Measurements from ENCODE around the gene POLR2J.

The POLR2J gene

DNA sequence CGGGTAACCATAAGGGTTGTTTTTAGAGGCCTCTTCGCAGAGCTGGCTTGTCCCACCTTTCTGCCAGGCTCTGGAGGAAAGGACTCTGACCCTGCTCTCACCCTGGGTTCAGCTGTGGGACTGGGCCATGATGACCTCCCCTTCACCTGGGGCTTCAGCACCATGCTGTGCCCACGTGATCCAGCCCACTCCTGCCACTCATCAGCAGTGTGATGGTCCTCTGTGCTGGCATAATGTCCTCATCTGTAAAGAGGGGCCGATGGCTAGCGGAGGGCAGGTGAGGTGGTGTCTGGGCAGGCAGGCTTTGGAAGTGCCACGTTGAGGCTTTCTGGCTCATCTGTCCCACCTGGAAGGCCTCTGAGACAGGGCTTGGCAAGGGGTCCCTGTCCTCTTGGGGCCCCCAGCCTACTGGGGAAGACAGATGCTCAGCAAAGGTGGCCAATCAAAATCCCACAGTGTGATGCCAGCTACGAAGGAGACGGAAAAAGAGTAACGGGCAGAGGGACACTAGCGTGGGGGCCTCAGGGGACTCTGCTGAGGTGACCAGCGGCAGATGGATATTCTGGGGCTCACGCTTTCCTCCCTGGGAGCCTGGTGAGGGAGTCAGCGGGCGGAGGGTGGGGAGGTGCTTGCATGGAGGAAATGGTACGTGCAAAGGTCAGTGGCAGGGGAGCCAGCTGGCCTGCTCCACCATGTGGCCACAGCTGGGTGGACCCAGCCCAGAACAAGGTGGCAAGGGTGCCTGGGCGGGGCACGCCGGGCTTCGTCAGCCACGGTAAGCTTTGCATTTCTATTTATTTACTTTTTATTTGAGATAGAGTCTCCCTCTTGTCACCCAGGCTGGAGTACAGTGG lies 8.5 kb downstream of the POLR2J start:
- H2BK12ac ChIP-seq (ENCODE audit: low read length in 2 of 2), result no peak overlapping the region
- H2BK120ac ChIP-seq (ENCODE audit: low read depth, low read length), result no peak overlapping the region
- no peak overlapping the region for H3K14ac ChIP-seq (ENCODE audit: low read length in 2 of 2)
- no peak overlapping the region for H2AFZ ChIP-seq (ENCODE audit: low read depth, low read length)
- H3K4ac ChIP-seq (ENCODE audit: low read depth in 1 of 2, low read length in 2 of 2), result no peak overlapping the region
- no peak overlapping the region for H3K4me3 ChIP-seq (ENCODE audit: insufficient read depth in 1 of 2, low read depth in 1 of 2, low read length in 2 of 2)
- no peak overlapping the region for H3K23ac ChIP-seq (ENCODE audit: low read length in 2 of 2)
- no peaks in the 10 kb centered on the region for H3K9me3 ChIP-seq (ENCODE audit: control insufficient read depth, low read length)
- no peak overlapping the region for H4K91ac ChIP-seq (ENCODE audit: low read length)
- peaks cover 30% of the 10 kb centered on the region for H3K4me1 ChIP-seq (ENCODE audit: control insufficient read depth, insufficient read depth, low read depth, low read length)
- DNase-seq, result no peak
- H2BK15ac ChIP-seq (ENCODE audit: low read depth, poor library complexity, severe bottlenecking), result no peak overlapping the region
- H4K8ac ChIP-seq (ENCODE audit: low read length), result no peak overlapping the region
- peaks cover 28% of the 10 kb centered on the region for H3K79me1 ChIP-seq (replicated peaks; ENCODE audit: low read length, poor library complexity, severe bottlenecking)
- H3K27ac ChIP-seq (ENCODE audit: low read length, poor library complexity, severe bottlenecking), result no peak overlapping the region
- no peak overlapping the region for H3K9ac ChIP-seq (ENCODE audit: low read length)
- no peak overlapping the region for H3K4me2 ChIP-seq (ENCODE audit: low read length, poor library complexity, severe bottlenecking)
- peaks cover 28 to 67% of the 10 kb centered on the region in 2 experiments for H3K36me3 ChIP-seq (ENCODE audit: control insufficient read depth in 1 of 2, insufficient read depth in 2 of 2, low read depth in 1 of 2, low read length in 2 of 2)
- H3K27me3 ChIP-seq (ENCODE audit: control insufficient read depth in 1 of 2, insufficient read depth in 1 of 2, low read length in 2 of 2), result no peaks in the 10 kb centered on the region
- H3K18ac ChIP-seq (ENCODE audit: low read depth in 1 of 2, low read length in 2 of 2), result no peak overlapping the region
- H2AK5ac ChIP-seq (ENCODE audit: low read length, severe bottlenecking), result no peak overlapping the region
- H2BK5ac ChIP-seq (ENCODE audit: low read depth, low read length, poor library complexity, severe bottlenecking), result no peak overlapping the region
- WGBS, result 89% methylated on average over 17 of the region's 20 CpGs

DNA sequence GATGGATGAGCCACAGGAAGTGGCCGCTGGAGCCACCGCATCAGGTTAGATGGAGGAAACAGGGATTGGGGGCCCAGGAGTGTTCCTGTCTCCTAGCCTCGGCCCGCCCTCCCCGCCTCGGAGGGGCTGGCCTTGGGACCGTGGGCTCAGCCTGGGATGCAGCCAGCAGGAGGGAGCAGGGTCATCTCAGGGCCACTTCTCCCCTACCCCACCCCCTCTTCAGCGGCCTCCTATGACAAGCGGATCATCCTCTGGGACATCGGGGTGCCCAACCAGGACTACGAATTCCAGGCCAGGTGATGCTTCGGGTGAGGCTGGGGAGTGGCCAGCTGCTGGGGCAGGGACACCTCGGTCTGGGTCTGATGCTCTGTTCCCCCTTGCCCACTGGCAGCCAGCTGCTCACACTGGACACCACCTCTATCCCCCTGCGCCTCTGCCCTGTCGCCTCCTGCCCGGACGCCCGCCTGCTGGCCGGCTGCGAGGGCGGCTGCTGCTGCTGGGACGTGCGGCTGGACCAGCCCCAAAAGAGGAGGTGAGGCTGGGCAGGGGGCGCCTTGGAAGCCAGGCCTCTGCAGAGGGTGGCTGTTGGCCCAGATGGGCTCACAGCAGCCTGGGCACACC lies 9.3 kb downstream of the POLR2J start:
- Histone ChIP-seq H3K79me1 (replicated peaks; ENCODE audit: low read length, poor library complexity, severe bottlenecking) (peaks cover 33% of the 10 kb centered on the region), H2AFZ (ENCODE audit: low read depth, low read length) (no peak overlapping the region), H2BK12ac (ENCODE audit: low read length in 2 of 2) (no peak overlapping the region), H3K4me2 (ENCODE audit: low read length, poor library complexity, severe bottlenecking) (no peak overlapping the region), H2BK5ac (ENCODE audit: low read depth, low read length, poor library complexity, severe bottlenecking) (no peak overlapping the region), H3K4ac (ENCODE audit: low read depth in 1 of 2, low read length in 2 of 2) (no peak overlapping the region), H3K23ac (ENCODE audit: low read length in 2 of 2) (no peak overlapping the region), H3K27me3 (ENCODE audit: control insufficient read depth in 1 of 2, insufficient read depth in 1 of 2, low read length in 2 of 2) (no peaks in the 10 kb centered on the region), H2BK15ac (ENCODE audit: low read depth, poor library complexity, severe bottlenecking) (no peak overlapping the region), H3K14ac (ENCODE audit: low read length in 2 of 2) (no peak overlapping the region), H4K8ac (ENCODE audit: low read length) (no peak overlapping the region), H3K9me3 (ENCODE audit: control insufficient read depth, low read length) (no peaks in the 10 kb centered on the region), H3K27ac (ENCODE audit: low read length, poor library complexity, severe bottlenecking) (no peak overlapping the region), H2AK5ac (ENCODE audit: low read length, severe bottlenecking) (no peak overlapping the region), H3K9ac (ENCODE audit: low read length) (no peak overlapping the region), H3K4me1 (ENCODE audit: control insufficient read depth, insufficient read depth, low read depth, low read length) (peaks cover 30% of the 10 kb centered on the region), H3K18ac (ENCODE audit: low read depth in 1 of 2, low read length in 2 of 2) (no peak overlapping the region), H3K36me3 (ENCODE audit: control insufficient read depth in 1 of 2, insufficient read depth in 2 of 2, low read depth in 1 of 2, low read length in 2 of 2) (peaks cover 28 to 67% of the 10 kb centered on the region in 2 experiments), H3K4me3 (ENCODE audit: insufficient read depth in 1 of 2, low read depth in 1 of 2, low read length in 2 of 2) (no peak overlapping the region), H4K91ac (ENCODE audit: low read length) (no peak overlapping the region), H2BK120ac (ENCODE audit: low read depth, low read length) (no peak overlapping the region)
- DNase-seq, result no peak
- 96% methylated on average over 24 of the region's 24 CpGs for WGBS

DNA sequence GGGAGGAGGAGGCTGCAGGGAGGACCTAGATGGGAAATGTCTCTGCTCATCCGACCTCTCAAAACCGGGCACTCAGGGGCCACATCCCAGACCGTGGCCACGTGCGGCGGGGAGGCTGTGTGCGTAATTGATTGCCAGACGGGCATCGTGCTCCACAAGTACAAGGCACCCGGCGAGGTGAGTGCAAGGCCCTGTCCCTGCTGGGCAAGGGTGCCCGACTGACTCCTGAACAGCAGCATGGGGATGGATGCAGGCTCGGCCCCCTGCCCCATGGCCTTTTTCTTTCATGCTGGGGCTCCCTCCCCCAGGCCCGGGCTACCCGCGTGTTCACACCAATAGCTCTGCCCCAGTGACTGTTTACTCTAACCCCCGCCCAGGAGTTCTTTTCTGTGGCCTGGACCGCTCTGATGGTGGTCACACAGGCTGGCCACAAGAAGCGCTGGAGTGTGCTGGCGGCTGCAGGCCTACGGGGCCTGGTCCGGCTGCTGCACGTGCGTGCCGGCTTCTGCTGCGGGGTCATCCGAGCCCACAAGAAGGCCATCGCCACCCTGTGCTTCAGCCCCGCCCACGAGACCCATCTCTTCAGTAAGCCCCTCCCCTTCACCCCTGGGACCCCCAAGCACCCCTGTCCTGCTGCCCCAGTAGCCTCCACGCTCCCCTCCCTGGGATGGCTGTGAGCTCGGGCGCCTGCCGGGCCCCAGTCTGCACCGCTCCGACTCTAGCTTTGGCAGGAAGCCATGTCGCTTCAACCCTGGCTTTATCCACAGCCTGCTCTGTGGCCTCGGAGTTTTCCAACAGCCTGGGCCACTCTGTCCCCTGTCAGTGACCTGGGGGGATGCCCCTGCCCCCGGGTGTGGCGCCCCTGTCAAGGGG lies 10.0 kb downstream of the POLR2J start:
- 92% methylated on average over 40 of the region's 40 CpGs for WGBS
- no peak overlapping the region for H3K23ac ChIP-seq (ENCODE audit: low read length in 2 of 2)
- H2BK5ac ChIP-seq (ENCODE audit: low read depth, low read length, poor library complexity, severe bottlenecking), result no peak overlapping the region
- no peak overlapping the region for H3K4me2 ChIP-seq (ENCODE audit: low read length, poor library complexity, severe bottlenecking)
- H3K27ac ChIP-seq (ENCODE audit: low read length, poor library complexity, severe bottlenecking), result no peak overlapping the region
- no peak overlapping the region for H3K14ac ChIP-seq (ENCODE audit: low read length in 2 of 2)
- H2AFZ ChIP-seq (ENCODE audit: low read depth, low read length), result no peak overlapping the region
- no peak overlapping the region for H3K4ac ChIP-seq (ENCODE audit: low read depth in 1 of 2, low read length in 2 of 2)
- peaks cover 40% of the 10 kb centered on the region for H3K79me1 ChIP-seq (replicated peaks; ENCODE audit: low read length, poor library complexity, severe bottlenecking)
- no peak overlapping the region for H3K9ac ChIP-seq (ENCODE audit: low read length)
- H2BK120ac ChIP-seq (ENCODE audit: low read depth, low read length), result no peak overlapping the region
- H3K9me3 ChIP-seq (ENCODE audit: control insufficient read depth, low read length), result no peaks in the 10 kb centered on the region
- H2BK15ac ChIP-seq (ENCODE audit: low read depth, poor library complexity, severe bottlenecking), result no peak overlapping the region
- H3K4me3 ChIP-seq (ENCODE audit: insufficient read depth in 1 of 2, low read depth in 1 of 2, low read length in 2 of 2), result no peak overlapping the region
- no peaks in the 10 kb centered on the region for H3K27me3 ChIP-seq (ENCODE audit: control insufficient read depth in 1 of 2, insufficient read depth in 1 of 2, low read length in 2 of 2)
- H4K91ac ChIP-seq (ENCODE audit: low read length), result no peak overlapping the region
- H4K8ac ChIP-seq (ENCODE audit: low read length), result no peak overlapping the region
- no peak overlapping the region for H2AK5ac ChIP-seq (ENCODE audit: low read length, severe bottlenecking)
- no peak overlapping the region for H3K18ac ChIP-seq (ENCODE audit: low read depth in 1 of 2, low read length in 2 of 2)
- peaks cover 27 to 65% of the 10 kb centered on the region in 2 experiments for H3K36me3 ChIP-seq (ENCODE audit: control insufficient read depth in 1 of 2, insufficient read depth in 2 of 2, low read depth in 1 of 2, low read length in 2 of 2)
- H3K4me1 ChIP-seq (ENCODE audit: control insufficient read depth, insufficient read depth, low read depth, low read length), result peaks cover 33% of the 10 kb centered on the region
- H2BK12ac ChIP-seq (ENCODE audit: low read length in 2 of 2), result no peak overlapping the region
- no peak for DNase-seq
